ENCODE measurements around the gene RGS3.

GRCh38 chr9:113502427-113503034 is 39.0 kb downstream of the RGS3 start:
- TF ChIP-seq EZH2 (IDR thresholded peaks at IDR 0.05; ENCODE audit: insufficient read depth, poor library complexity, severe bottlenecking) (no peak), EZH2phosphoT487 (IDR thresholded peaks at IDR 0.05; ENCODE audit: insufficient read depth, low read depth) (no peak)

Measured in GM23248 (cell line).